HG03045 (cell line): ENCODE measurements around the gene CCDC24.

Experiments used
- ATAC-seq: cut with Tn5 transposase; IDR thresholded peaks from one replicate; pipeline ENCODE4 v1.9.1; 2021; ENCODE audit warnings: mild to moderate bottlenecking, moderate library complexity; ENCODE audit not compliant: unreplicated experiment

CCDC24 gene

GRCh38 chr1:43962324-43962723 is 29.1 kb upstream of the CCDC24 start:
- ATAC-seq = no peak

- no peak for ATAC-seq
These were observed 28.4 kb upstream of the CCDC24 start for GRCh38 chr1:43963006-43963405.

DNA sequence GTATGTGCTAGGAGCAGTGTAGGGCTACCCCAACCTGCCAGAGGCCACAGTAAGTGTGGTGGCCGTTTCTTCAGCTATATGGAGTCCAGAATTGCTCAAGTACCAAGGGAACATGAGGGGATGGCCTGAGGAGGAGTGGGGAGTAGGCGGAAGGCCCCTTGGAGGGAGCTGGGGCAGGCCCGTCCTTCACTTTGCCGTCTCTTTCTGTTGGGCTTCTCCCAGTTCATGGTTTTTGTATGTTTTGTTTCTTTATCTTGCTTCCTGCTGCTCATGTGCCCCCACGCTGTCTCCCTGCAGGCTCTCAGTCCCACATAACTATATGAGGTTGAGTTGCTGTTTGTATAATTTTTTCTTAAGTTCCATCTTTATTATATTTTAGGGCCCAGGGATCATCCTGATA is 27.5 kb upstream of the CCDC24 start:
- ATAC-seq = no peak

DNA sequence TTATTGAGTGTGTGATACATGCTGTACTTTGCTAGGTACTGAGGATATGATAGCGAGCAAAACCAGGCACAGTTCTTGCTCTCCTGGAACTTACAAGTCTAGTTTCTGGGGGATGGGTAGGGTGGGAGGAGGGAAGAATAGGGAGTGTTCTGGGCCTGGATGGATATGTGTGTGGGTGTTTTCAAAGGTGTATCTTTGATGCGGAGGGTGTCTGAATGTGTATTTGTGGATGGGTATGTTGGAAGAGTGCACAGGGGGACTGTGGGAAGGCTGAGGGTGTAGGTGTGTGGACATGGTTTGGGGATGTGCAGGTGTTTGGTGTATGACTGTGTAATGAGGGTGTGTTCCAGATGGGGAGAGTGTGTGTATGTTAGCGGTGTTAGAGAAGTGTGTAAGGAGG is 26.1 kb upstream of the CCDC24 start:
- ATAC-seq = no peak

DNA sequence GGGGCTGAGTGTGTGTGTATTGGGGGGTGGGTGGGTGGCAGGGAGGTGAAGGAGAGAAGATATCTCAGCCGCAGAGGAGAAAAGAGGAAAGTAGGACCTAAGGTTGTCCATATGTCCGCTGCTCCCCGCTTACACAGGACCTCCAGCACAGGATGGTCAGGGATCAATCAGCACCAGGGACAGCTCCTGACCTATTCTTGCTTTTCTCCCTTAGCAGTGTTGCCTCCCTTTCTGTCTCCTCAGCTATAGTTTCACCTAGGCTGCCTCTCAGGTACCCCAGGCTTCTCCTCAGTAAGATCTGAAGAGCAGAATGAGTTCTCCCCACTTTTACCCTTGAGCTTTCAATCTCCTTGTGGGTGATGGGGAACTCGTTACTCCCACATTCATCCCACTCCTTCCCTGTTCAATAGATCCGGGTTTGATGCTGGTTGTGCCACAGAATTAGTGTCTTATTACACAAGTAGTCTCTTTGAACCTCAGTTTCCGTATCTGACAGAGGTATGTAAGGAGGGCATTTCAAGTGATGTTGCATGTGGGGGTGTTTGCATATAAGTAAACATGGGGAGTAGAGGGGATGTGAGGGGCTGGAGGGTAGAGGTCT is 23.0 kb upstream of the CCDC24 start:
- no peak for ATAC-seq

GRCh38 chr1:43969416-43969745 is 22.0 kb upstream of the CCDC24 start:
- ATAC-seq = no peak

DNA sequence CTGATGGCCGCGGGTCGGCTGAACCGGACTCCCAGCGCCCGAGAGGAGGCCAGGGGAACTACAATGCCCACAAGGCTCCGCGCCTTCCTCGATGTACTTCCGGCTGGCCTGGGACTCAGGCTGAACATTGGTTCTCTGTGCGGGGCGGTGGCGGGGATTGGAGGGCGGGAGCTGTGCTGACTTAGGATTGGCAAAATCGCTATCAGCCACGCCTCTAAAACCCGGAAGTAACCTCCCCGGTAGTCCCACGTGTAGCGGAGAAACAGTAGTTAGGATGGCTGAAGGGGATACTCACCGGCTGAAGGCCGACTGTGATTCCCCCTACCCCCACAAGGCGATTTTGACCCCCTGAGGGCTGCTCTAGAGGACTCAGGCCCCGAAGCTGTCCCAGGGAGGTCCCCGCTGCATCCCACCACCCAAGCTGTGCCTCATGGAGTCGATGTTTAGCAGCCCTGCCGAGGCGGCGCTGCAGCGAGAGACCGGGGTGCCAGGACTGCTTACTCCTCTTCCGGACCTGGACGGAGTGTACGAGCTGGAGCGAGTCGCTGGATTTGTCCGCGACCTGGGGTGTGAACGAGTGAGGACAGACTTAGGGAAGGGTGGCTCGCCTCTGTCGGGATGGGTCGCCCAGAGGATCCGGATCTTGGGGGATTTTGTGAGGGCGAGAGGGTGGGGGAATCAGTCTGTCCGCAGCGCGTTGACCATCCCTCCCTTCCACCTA is 21.5 kb upstream of the CCDC24 start, which contains the start of gene DPH2:
DPH2 (plus strand) TSS at position 265 of the 721 bp plus-strand sequence; CDS start at position 431, 166 bp downstream.
- peak; percentile 69 for ATAC-seq

DNA sequence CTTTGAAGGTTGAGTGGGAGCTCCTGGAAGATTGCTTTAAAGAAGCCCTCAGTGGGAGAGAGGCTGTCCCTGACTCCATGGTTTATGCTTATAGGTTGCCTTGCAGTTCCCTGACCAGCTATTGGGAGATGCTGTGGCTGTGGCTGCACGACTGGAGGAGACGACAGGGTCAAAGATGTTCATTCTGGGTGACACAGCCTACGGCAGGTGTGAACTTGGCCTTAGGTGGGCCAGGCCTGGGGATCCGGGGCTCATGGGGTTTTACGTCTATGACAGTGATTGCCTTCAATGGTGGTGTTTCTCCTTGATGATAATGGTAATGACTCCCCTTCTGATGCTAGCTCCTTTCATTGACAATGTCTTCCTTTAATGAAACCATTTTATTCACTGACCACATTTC is 20.9 kb upstream of the CCDC24 start:
- ATAC-seq = no peak

DNA sequence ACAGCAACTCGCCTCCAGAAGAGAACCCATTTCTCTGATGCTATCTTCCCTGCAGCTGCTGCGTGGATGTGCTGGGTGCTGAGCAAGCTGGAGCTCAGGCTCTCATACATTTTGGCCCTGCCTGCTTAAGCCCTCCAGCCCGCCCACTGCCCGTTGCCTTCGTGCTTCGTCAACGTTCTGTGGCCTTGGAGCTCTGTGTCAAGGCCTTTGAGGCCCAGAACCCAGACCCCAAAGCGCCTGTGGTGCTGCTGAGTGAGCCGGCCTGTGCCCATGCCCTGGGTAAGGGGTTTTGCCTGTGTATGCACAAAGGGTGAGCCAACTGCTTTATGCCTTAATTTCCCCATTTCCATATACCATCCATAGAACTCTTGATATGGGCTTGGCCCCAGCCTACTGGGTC is 20.5 kb upstream of the CCDC24 start:
- no peak for ATAC-seq

GRCh38 chr1:43971336-43971980 is 19.9 kb upstream of the CCDC24 start:
- ATAC-seq = no peak

- no peak for ATAC-seq
These were observed 17.4 kb upstream of the CCDC24 start for GRCh38 chr1:43973981-43974442.

- peak; percentile 55 for ATAC-seq
These were observed 16.8 kb upstream of the CCDC24 start, which contains the start of gene ATP6V0B for GRCh38 chr1:43974443-43975248. Gene ATP6V0B, plus strand, starts transcription at chr1:43974960. Its CDS starts 81 bp downstream, at chr1:43975041.

- ATAC-seq = peak; percentile 5
These were observed 16.0 kb upstream of the CCDC24 start for GRCh38 chr1:43975249-43975961.

- ATAC-seq = no peak
These were observed 15.4 kb upstream of the CCDC24 start for GRCh38 chr1:43976045-43976444.

GRCh38 chr1:43976890-43977289 is 14.5 kb upstream of the CCDC24 start:
- ATAC-seq = no peak

GRCh38 chr1:43977376-43978263 is 13.8 kb upstream of the CCDC24 start:
- ATAC-seq = no peak

DNA sequence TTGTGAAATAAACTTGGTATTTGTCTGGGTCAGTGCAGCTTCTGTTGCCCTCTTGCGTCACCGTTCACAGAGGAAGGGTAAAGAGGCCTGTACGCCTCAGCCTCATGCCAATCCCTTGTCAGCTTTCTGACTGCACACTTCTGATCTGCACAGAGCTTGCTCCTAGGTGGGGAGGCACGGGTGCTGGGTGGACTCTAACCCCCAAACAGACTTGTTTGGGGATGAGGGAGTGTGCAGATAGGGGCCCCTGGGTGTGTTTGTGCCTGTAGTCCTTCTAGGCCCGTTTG is 13.2 kb upstream of the CCDC24 start:
- no peak for ATAC-seq

GRCh38 chr1:43978551-43979260 is 12.7 kb upstream of the CCDC24 start, which contains the start of gene B4GALT2:
Gene B4GALT2, plus strand, starts transcription at chr1:43979210. Its CDS starts 1,951 bp downstream, at chr1:43981161.
- ATAC-seq = no peak

GRCh38 chr1:43979261-43979527 is 12.2 kb upstream of the CCDC24 start:
- ATAC-seq = no peak
